ENCODE measurements around the gene ATG10. TPM values are rescaled to one million over a fixed set of nuclear protein-coding genes. Genes with fewer than 3 reads are reported as not detected.
"Not testable (repeated sequence)": the region's sequence is repeated elsewhere in the genome, so short reads cannot be mapped to it uniquely, and the experiment has no call there.

ATG10 gene
- polyA plus RNA-seq, 3 donors, result 10.8 to 11.5 (median 11.3) TPM

DNA sequence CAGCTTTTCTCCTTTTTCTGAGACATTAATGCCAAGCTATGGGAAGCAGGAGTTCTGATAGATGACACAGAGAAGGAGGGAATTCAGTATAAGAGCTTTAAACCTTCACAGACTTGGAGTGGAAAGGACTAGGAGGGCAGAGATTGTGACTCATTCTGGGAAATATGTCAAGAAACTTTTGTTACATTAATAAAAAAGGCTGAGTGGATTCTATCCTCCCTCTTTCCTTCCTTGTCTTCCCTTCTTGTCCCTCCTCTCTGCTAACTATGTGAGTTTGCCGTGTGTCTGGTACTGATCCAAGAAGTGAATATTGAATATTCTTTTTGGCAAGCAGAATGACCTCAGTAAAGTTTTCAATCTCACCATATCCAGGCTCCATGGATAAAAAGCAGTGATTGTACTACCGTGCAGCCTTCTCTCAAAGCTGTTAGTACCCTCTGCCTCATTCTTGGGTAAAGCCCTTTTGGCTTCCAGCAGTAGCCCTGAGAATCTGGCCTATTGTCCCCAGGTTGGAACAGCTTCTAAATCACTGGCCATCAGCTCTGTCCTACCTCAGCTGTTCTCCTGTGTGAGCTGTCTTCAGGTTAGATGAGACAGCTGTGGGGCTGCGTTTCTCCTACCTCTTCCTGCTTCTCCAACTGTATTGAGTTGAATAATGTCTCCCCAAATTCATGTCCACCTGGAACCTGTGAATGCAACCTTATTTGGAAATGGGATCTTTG, 73.9 kb downstream of the ATG10 start:
- no peak for DNase-seq

GRCh38 chr5:82046276-82046647, 74.4 kb downstream of the ATG10 start:
- no peak for DNase-seq

- DNase-seq, result no peak
Observed at GRCh38 chr5:82050955-82051354, 79.1 kb downstream of the ATG10 start.

- DNase-seq, result no peak
Observed at GRCh38 chr5:82054004-82054710, 82.3 kb downstream of the ATG10 start.

DNA sequence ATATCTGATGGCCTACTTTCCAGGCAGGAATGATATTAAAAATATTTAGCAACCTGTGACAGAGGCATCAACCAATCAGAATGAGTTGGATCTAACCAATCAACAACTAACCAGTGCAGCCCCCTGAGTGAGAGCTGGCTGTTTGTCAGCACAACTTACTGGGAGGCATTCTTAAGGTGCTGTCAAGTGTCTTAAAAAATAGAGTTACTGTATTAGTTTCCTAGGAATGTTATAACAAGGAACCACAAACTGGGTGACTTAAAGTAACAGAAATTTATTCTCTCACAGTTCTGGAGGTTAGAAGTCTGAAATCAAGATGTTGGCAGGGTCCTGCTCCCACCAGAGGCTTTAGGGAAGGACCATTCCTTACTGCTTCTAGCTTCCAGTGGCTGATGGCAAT, 85.2 kb downstream of the ATG10 start:
- no peak for DNase-seq

DNA sequence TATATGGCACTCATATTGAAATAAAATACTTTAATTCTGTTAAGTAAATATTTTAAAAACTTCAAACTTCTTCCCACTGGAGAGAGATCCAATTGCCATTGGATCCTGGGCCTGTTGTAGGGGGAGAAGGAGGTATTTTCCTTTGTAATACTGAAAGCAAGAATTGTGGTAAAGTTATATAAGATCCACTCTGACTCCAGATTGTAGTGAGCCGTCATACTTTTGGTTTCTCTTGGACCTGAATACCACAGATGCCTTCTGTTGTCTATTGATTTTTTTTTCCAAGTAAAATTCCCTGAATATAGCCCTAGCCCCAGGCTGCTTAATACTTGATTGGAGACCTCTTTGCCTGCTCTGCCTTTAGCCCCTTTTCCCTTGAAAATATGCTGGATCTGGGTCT, 86.9 kb downstream of the ATG10 start:
- DNase-seq, result no peak

- DNase-seq, result no peak
Observed at GRCh38 chr5:82066791-82067190, 95.0 kb downstream of the ATG10 start.

GRCh38 chr5:82068042-82068441, 96.2 kb downstream of the ATG10 start:
- DNase-seq, result not testable (repeated sequence)

DNA sequence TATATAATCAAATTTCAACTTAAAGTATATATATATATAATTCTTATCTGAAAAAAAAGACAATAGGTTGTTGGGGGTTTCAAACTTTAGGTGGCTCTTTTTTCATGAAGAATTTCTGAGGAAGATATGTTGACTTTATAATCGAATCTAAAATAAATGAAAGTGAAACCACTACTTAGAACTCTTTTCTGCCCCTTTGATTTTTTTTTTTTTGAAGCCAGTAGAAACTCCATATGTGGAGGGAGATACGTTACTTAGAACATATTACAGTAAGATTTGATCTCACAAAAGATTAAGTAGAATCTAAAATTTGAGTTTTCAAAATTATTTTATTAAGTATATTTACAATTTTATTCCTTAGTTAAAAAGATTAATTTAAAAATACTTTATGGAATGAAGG, 96.9 kb downstream of the ATG10 start:
- no peak for DNase-seq

- DNase-seq, result no peak
Observed at GRCh38 chr5:82072138-82072537, 100.3 kb downstream of the ATG10 start.

GRCh38 chr5:82073179-82073578, 101.4 kb downstream of the ATG10 start:
- no peak for DNase-seq

DNA sequence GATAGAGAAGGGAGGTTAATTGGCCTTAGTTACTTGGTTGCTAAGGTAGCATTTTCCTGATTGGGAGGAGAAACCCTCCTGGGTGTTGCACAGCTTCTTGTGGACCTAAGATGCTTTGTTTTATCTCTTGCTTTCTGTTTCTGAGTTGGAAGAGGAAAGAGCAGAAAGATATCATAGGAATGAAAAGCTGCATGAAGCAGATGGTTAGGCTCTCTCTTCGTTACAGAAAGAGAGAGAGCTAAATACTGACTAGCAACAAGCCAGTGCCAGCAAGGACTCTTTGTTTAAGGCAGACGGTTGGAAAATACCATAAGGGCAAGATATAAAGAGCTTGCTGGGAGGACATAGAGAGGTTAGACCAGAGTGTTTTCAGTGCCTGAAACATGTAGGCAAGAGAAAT, 103.1 kb downstream of the ATG10 start:
- DNase-seq, result no peak

DNA sequence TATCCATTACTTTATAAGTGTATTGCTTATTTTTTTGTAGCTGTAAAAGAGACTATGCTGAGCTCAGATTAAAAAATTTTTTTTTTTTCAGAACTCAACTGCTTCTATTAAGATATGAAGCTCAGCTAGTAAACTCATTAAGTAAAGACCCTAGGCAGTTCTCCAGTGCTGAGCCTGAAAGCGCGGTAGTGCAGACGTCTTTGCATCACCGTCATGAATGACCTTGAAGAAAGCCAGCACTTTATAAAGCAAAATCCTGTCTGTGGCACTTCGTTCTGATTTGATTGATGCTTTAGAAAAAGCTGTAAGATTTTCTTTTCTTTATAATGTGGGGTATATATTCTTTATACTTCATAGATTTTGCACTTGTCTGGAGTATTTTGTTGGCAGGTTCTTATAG, 105.7 kb downstream of the ATG10 start:
- no peak for DNase-seq

DNA sequence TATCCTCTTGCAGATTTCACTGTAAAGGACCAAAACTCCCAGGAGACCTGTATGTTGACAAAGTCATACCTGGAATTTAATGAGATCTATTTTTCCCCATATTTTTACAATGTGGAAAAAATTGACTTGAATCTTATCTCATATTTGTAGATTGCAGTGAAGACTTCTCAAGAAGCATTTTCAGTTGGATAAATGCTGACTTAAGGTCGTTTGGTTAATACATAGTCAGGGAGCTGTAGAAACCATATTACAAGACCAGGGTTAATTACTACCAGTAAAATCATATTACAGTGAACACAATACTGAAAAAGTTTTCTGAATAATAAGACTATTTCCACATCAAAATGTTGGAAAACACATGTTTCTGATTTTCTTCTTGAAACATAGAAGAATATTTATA, 119.8 kb downstream of the ATG10 start:
- no peak for DNase-seq

- DNase-seq, result no peak
Observed at GRCh38 chr5:82095536-82095935, 123.7 kb downstream of the ATG10 start.

DNA sequence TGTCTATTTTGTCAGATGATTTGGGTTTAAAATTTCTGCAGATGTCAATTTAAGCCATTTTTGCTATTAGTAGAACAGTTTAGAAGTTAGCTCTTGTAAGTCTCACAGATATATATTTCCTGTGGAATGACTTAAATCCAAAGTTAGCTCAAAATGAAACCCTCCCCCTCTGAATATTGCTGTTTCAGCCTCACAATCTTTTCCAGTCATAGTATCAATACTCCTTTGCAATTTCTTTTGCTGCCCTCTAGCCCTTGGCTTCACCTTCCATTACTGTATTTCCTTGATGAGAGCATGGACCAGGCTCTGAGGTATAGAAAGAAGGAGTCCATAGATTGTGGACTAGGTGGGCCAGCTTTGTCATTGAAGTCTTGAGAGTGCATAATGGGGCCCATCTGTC, 124.4 kb downstream of the ATG10 start:
- no peak for DNase-seq

- DNase-seq, result no peak
Observed at GRCh38 chr5:82100303-82101077, 128.7 kb downstream of the ATG10 start.

DNA sequence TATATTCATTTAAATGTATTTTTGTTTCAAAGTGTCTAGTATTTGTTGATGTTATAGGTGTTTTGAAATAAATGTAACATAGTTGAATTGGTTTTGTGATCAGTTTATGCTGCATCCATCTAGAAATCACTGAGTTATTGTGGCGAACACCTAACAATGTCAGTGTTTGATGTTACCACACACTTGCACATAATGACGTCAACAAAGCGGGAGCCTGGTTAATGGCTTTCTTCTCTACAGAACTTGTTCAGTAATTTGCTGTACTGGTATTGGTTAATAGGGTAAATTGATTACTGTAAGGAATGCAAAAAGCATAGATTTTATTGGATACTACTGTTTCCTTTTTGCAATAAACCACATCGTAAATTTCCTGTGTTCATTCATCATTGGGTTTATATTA, 133.0 kb downstream of the ATG10 start:
- DNase-seq, result no peak

DNA sequence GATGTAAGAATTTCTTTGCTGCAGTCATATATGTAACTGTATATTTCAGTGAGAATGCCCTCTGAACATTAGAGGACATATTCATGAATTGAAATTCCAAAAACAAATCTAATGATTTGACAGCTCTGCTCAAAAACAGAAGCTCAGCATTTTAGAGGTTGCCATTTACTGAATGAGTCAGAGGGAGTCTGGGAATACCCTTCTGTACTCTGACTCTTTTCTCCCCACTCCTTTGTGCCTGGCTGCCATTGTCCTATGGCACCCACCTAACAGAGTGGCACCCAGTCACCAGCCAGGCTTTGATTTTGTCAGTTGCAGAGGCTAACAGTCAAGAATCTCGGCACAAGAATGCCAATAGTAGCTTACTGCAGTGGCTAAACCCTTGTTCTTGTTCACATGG, 133.6 kb downstream of the ATG10 start:
- DNase-seq, result no peak

- DNase-seq, result no peak
Observed at GRCh38 chr5:82106207-82106606, 134.4 kb downstream of the ATG10 start.

GRCh38 chr5:82106756-82107155, 134.9 kb downstream of the ATG10 start:
- no peak for DNase-seq

DNA sequence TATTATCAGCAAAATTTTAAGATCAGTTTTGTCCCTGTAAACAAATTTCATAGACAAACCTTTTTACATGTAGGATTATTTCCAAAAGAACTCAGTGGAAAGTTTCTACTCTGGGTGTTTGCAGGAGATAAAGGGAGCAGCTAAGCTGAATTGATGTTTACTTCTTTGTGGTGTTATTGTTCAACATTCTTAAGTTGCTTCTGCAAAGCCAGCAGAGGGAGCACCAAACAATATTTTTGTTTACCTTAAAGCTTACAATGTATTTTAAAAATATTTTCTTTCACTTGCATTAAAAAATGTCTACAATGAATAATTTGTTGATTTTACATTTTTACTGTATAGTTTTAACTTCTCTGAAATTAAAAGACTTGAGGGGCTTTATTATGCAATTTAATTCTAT, 135.4 kb downstream of the ATG10 start:
- no peak for DNase-seq

- no peak for DNase-seq
Observed at GRCh38 chr5:82109013-82109412, 137.2 kb downstream of the ATG10 start.
